GM12891 (cell line): ENCODE data around the gene INPP5B.

Source experiments
- PAX5 ChIP-seq: IDR thresholded peaks from 2 replicates; pipeline ENCODE4 v1.6.1; 2011; ENCODE audit warnings: low read length, moderate library complexity, mild to moderate bottlenecking; ENCODE audit not compliant: insufficient read depth, severe bottlenecking
- POLR2AphosphoS5 ChIP-seq: IDR thresholded peaks from 2 replicates; pipeline ENCODE4 v1.6.1; 2011; ENCODE audit warnings: low read depth, low read length, control low read depth

DNA sequence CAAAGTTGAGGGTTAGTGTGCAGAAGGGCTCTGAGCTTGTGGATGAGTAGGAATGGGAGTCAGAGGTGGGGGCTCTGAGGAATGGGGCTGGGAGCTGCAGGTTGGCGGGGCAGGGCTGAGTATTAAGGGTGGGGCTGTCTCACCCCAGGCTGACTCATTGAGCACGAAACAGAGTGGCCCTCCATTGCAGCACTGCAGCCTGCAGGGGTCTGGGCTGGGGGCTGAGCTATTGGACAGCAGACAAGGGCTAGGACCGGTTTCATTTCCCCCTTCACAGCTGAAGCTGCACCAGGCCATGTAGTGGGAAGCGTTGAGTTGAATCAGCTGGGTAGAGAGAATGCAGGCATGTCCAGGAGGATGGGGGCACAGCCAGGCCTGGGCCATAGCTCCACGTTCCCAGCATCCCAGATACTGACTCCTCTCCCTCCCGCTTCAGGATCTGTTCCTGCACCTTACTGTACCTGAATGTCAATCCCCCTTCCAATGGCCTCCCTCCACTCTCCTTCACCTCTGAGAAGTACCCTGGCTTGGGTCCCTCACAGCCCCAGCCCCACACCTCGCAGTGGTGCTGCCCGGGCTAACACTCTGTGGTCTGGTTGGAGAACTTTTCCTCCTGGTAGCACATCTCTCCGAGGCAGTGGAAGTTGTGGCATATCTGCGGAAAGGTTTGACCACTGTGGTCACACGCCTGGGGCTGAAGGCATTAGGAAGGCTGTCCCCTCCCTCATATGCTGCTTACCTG, 4.4 kb upstream of the INPP5B start:
- TF ChIP-seq POLR2AphosphoS5, result no peak
- no peak for TF ChIP-seq PAX5
